ENCODE results near the gene RPS15A.
"Not testable (repeated sequence)": the region's sequence is repeated elsewhere in the genome, so short reads cannot be mapped to it uniquely, and the experiment has no call there.

RPS15A gene

GRCh38 chr16:18759598-18760520, 30.3 kb downstream of the RPS15A start:
- not testable (repeated sequence) for H3K27me3 Mint-ChIP-seq; H3K9me3 Mint-ChIP-seq; H3K36me3 Mint-ChIP-seq (ENCODE audit: insufficient read depth)
- DNase-seq: peak; percentile 44 to 63 (median 52)
- Mint-ChIP-seq H3K27ac (peak overlapping the region in 1 of 2 donors; percentile 71), H3K4me1 (ENCODE audit: low read depth in 2 of 2) (peaks cover 14 to 17% of the 10 kb centered on the region in 2 donors), H3K4me3 (peak overlapping the region; percentile 29 to 31)
- peak; percentile 91 for ATAC-seq (replicated peaks)

- ATAC-seq (replicated peaks): peak; percentile 47
- H3K9me3 Mint-ChIP-seq; H3K36me3 Mint-ChIP-seq (ENCODE audit: insufficient read depth); DNase-seq; H3K27me3 Mint-ChIP-seq: not testable (repeated sequence)
- peak overlapping the region; percentile 81 to 92 for H3K27ac Mint-ChIP-seq
- peak overlapping the region in 1 of 2 donors; percentile 70 for H3K4me3 Mint-ChIP-seq
- peaks cover 14 to 17% of the 10 kb centered on the region in 2 donors for H3K4me1 Mint-ChIP-seq (ENCODE audit: low read depth in 2 of 2)
Measured at GRCh38 chr16:18757960-18758660, 32.0 kb downstream of the RPS15A start.

GRCh38 chr16:18756639-18757038, 33.5 kb downstream of the RPS15A start:
- not testable (repeated sequence) for H3K9me3 Mint-ChIP-seq; H3K27me3 Mint-ChIP-seq; H3K36me3 Mint-ChIP-seq (ENCODE audit: insufficient read depth); DNase-seq; ATAC-seq (replicated peaks)
- peak overlapping the region; percentile 65 to 70 for H3K4me3 Mint-ChIP-seq
- peaks cover 14 to 17% of the 10 kb centered on the region in 2 donors for H3K4me1 Mint-ChIP-seq (ENCODE audit: low read depth in 2 of 2)
- peak overlapping the region; percentile 89 to 92 for H3K27ac Mint-ChIP-seq

- not testable (repeated sequence) for DNase-seq; H3K9me3 Mint-ChIP-seq; H3K4me1 Mint-ChIP-seq (ENCODE audit: low read depth in 2 of 2); H3K27ac Mint-ChIP-seq; H3K36me3 Mint-ChIP-seq (ENCODE audit: insufficient read depth); H3K27me3 Mint-ChIP-seq; ATAC-seq (replicated peaks); H3K4me3 Mint-ChIP-seq
Measured at GRCh38 chr16:18742870-18743269, 47.3 kb downstream of the RPS15A start.

GRCh38 chr16:18740027-18740426, 50.1 kb downstream of the RPS15A start:
- H3K27ac Mint-ChIP-seq; DNase-seq; H3K4me3 Mint-ChIP-seq; H3K4me1 Mint-ChIP-seq (ENCODE audit: low read depth in 2 of 2); H3K27me3 Mint-ChIP-seq; H3K9me3 Mint-ChIP-seq; ATAC-seq (replicated peaks); H3K36me3 Mint-ChIP-seq (ENCODE audit: insufficient read depth): not testable (repeated sequence)

- not testable (repeated sequence) for H3K4me1 Mint-ChIP-seq (ENCODE audit: low read depth in 2 of 2); H3K27ac Mint-ChIP-seq; H3K4me3 Mint-ChIP-seq; H3K36me3 Mint-ChIP-seq (ENCODE audit: insufficient read depth); DNase-seq; H3K9me3 Mint-ChIP-seq; ATAC-seq (replicated peaks); H3K27me3 Mint-ChIP-seq
Measured at GRCh38 chr16:18738768-18739167, 51.4 kb downstream of the RPS15A start.

GRCh38 chr16:18734279-18734678, 55.9 kb downstream of the RPS15A start:
- not testable (repeated sequence) for H3K27me3 Mint-ChIP-seq; H3K27ac Mint-ChIP-seq; H3K4me1 Mint-ChIP-seq (ENCODE audit: low read depth in 2 of 2); H3K9me3 Mint-ChIP-seq; H3K36me3 Mint-ChIP-seq (ENCODE audit: insufficient read depth); H3K4me3 Mint-ChIP-seq; DNase-seq; ATAC-seq (replicated peaks)

Data from effector memory CD8-positive, alpha-beta T cell (primary cell).